DOHH2 (cell line): ENCODE data around the gene CD151.

ENCODE experiments used
- H3F3A ChIP-seq: fragments of 200-600 bp; sonication (generic), shearing (Covaris generic); 2 replicates; pipeline ENCODE4 v1.6.0; 2016; ENCODE audit warnings: antibody characterized with exemption, mild to moderate bottlenecking; ENCODE audit not compliant: control insufficient read depth, insufficient read depth
- H3K27ac ChIP-seq: fragments of 200-600 bp; sonication (generic); 2 replicates; pipeline ENCODE4 v1.5.1; 2014; ENCODE audit warnings: low read depth, mild to moderate bottlenecking, low read length, moderate library complexity
- H3K27me3 ChIP-seq: fragments of 200-600 bp; sonication (generic); 2 replicates; pipeline ENCODE4 v1.6.1; 2014; ENCODE audit warnings: mild to moderate bottlenecking, low read length, mixed read lengths; ENCODE audit not compliant: control insufficient read depth
- H3K36me3 ChIP-seq: fragments of 200-600 bp; sonication (generic); 2 replicates; pipeline ENCODE4 v1.6.1; 2014; ENCODE audit warnings: mild to moderate bottlenecking, low read length, moderate library complexity, mixed read lengths; ENCODE audit not compliant: control insufficient read depth
- H3K4me1 ChIP-seq: fragments of 200-600 bp; sonication (generic); 2 replicates; pipeline ENCODE4 v1.6.1; 2014; ENCODE audit warnings: mild to moderate bottlenecking, low read length, mixed read lengths; ENCODE audit not compliant: control insufficient read depth
- H3K4me2 ChIP-seq: fragments of 200-600 bp; sonication (generic); 2 replicates; pipeline ENCODE4 v1.6.0; 2014; ENCODE audit warnings: mild to moderate bottlenecking, low read length, moderate library complexity
- H3K4me3 ChIP-seq: fragments of 200-600 bp; sonication (generic); 2 replicates; pipeline ENCODE4 v1.5.1; 2014; ENCODE audit warnings: mild to moderate bottlenecking, low read length, mixed read lengths
- H3K79me2 ChIP-seq: fragments of 200-600 bp; sonication (generic); 2 replicates; pipeline ENCODE4 v1.6.1; 2014; ENCODE audit warnings: mild to moderate bottlenecking, low read length, mixed read lengths; ENCODE audit not compliant: control insufficient read depth
- H3K9me2 ChIP-seq: fragments of 200-600 bp; sonication (generic); replicated peaks from 2 replicates; pipeline ENCODE4 v1.6.1; 2014; ENCODE audit warnings: mild to moderate bottlenecking, low read length, mixed read lengths; ENCODE audit not compliant: control insufficient read depth
- H3K9me3 ChIP-seq: fragments of 200-600 bp; sonication (generic); 2 replicates; pipeline ENCODE4 v1.6.1; 2014; ENCODE audit warnings: antibody characterized with exemption, low read length, mixed read lengths; ENCODE audit not compliant: control insufficient read depth, insufficient read depth
- H4K20me1 ChIP-seq: fragments of 200-600 bp; sonication (generic); 2 replicates; pipeline ENCODE4 v1.6.0; 2014; ENCODE audit warnings: low read depth, mild to moderate bottlenecking, antibody characterized with exemption, low read length, moderate library complexity; ENCODE audit not compliant: control insufficient read depth, insufficient read depth
- CTCF ChIP-seq: fragments of 200-600 bp; sonication (generic); IDR thresholded peaks from one replicate; pipeline ENCODE4 v1.5.1; 2014; ENCODE audit warnings: antibody characterized with exemption, mild to moderate bottlenecking, low read depth, low read length; ENCODE audit not compliant: poor library complexity, severe bottlenecking
- EZH2phosphoT487 ChIP-seq: fragments of 200-600 bp; sonication (generic); IDR thresholded peaks from 2 replicates; pipeline ENCODE4 v1.6.1; 2017; ENCODE audit warnings: borderline replicate concordance, mild to moderate bottlenecking, antibody characterized with exemption, low read length, moderate library complexity, mixed read lengths

CD151 gene

GRCh38 chr11:810040-810567 is 22.6 kb upstream of the CD151 start:
- peaks cover 51% of the 10 kb centered on the region for H3K4me1 ChIP-seq
- H3K27me3 ChIP-seq, result no peaks in the 10 kb centered on the region

GRCh38 chr11:811446-812245 is 21.1 kb upstream of the CD151 start:
- H3K79me2 ChIP-seq, result peaks cover 48% of the 10 kb centered on the region
- H3K27me3 ChIP-seq, result no peaks in the 10 kb centered on the region
- H3K9me2 ChIP-seq, result no peaks in the 10 kb centered on the region
- H4K20me1 ChIP-seq, result peaks cover 20% of the 10 kb centered on the region; the same call in 1 of the 2 replicates
- peaks cover 57% of the 10 kb centered on the region for H3F3A ChIP-seq
- peak overlapping the region; percentile 75 for H3K27ac ChIP-seq
- no peaks in the 10 kb centered on the region for H3K9me3 ChIP-seq
- H3K4me3 ChIP-seq, result peak overlapping the region; percentile 91
- peak overlapping the region; percentile 67 for H3K4me2 ChIP-seq
- peaks cover 64% of the 10 kb centered on the region for H3K36me3 ChIP-seq
- peaks cover 40% of the 10 kb centered on the region for H3K4me1 ChIP-seq
- TF ChIP-seq CTCF (peak; percentile 20), EZH2phosphoT487 (no peak)

More at GRCh38 chr11:810040-810567, 22.6 kb upstream of the CD151 start:
- Histone ChIP-seq H3K36me3 (peaks cover 60% of the 10 kb centered on the region), H3K4me2 (peak overlapping the region; percentile 67), H3K79me2 (peaks cover 53% of the 10 kb centered on the region), H3K4me3 (peak overlapping the region; percentile 91), H4K20me1 (peaks cover 20% of the 10 kb centered on the region; the same call in 1 of the 2 replicates), H3F3A (peaks cover 47% of the 10 kb centered on the region), H3K9me3 (no peaks in the 10 kb centered on the region), H3K27ac (peak overlapping the region; percentile 75), H3K9me2 (no peaks in the 10 kb centered on the region)
- TF ChIP-seq EZH2phosphoT487 (no peak), CTCF (peak; percentile 12)

- no peaks in the 10 kb centered on the region for H3K9me3 ChIP-seq
- H3F3A ChIP-seq, result peaks cover 59% of the 10 kb centered on the region
- TF ChIP-seq EZH2phosphoT487, result no peak
- no peak for TF ChIP-seq CTCF
- peaks cover 20% of the 10 kb centered on the region; the same call in 1 of the 2 replicates for H4K20me1 ChIP-seq
- no peaks in the 10 kb centered on the region for H3K9me2 ChIP-seq
- peaks cover 45% of the 10 kb centered on the region for H3K79me2 ChIP-seq
- H3K4me1 ChIP-seq, result peaks cover 40% of the 10 kb centered on the region
- H3K4me2 ChIP-seq, result peak overlapping the region; percentile 67; the same call in 1 of the 2 replicates
- H3K27ac ChIP-seq, result no peak overlapping the region
- H3K36me3 ChIP-seq, result peaks cover 64% of the 10 kb centered on the region
- no peaks in the 10 kb centered on the region for H3K27me3 ChIP-seq
- no peak overlapping the region for H3K4me3 ChIP-seq
These were observed 20.4 kb upstream of the CD151 start for GRCh38 chr11:812390-812789.
